Measurements from ENCODE around the gene ZNF408.

Gene ZNF408

GRCh38 chr11:46719543-46720218 lies 18.9 kb downstream of the ZNF408 start:
- Histone ChIP-seq H3K36me3 (ENCODE audit: insufficient read depth, low read length) (no peaks in the 10 kb centered on the region), H3K4me1 (ENCODE audit: control insufficient read depth, insufficient read depth, low read length) (peaks cover 13% of the 10 kb centered on the region), H3K9me3 (replicated peaks; ENCODE audit: low read length) (no peaks in the 10 kb centered on the region), H3K9ac (ENCODE audit: low read depth, low read length) (no peak overlapping the region), H3K27me3 (ENCODE audit: control insufficient read depth, insufficient read depth, low read length) (no peaks in the 10 kb centered on the region), H3K4me3 (ENCODE audit: low read length) (no peak overlapping the region), H3K4me2 (ENCODE audit: low read length) (no peak overlapping the region)

GRCh38 chr11:46721286-46721685 lies 20.5 kb downstream of the ZNF408 start:
- H3K9me3 ChIP-seq (replicated peaks; ENCODE audit: low read length): no peaks in the 10 kb centered on the region
- no peaks in the 10 kb centered on the region for H3K27me3 ChIP-seq (ENCODE audit: control insufficient read depth, insufficient read depth, low read length)
- H3K4me3 ChIP-seq (ENCODE audit: low read length): no peak overlapping the region
- H3K4me1 ChIP-seq (ENCODE audit: control insufficient read depth, insufficient read depth, low read length): peaks cover 8% of the 10 kb centered on the region
- H3K4me2 ChIP-seq (ENCODE audit: low read length): no peak overlapping the region
- no peaks in the 10 kb centered on the region for H3K36me3 ChIP-seq (ENCODE audit: insufficient read depth, low read length)
- no peak overlapping the region for H3K9ac ChIP-seq (ENCODE audit: low read depth, low read length)

- H3K9ac ChIP-seq (ENCODE audit: low read depth, low read length): no peak overlapping the region
- no peaks in the 10 kb centered on the region for H3K36me3 ChIP-seq (ENCODE audit: insufficient read depth, low read length)
- no peaks in the 10 kb centered on the region for H3K27me3 ChIP-seq (ENCODE audit: control insufficient read depth, insufficient read depth, low read length)
Measured at GRCh38 chr11:46722566-46723358, 21.9 kb downstream of the ZNF408 start.

GRCh38 chr11:46723359-46723680 lies 22.5 kb downstream of the ZNF408 start:
- no peak overlapping the region for H3K9ac ChIP-seq (ENCODE audit: low read depth, low read length)
- no peaks in the 10 kb centered on the region for H3K9me3 ChIP-seq (replicated peaks; ENCODE audit: low read length)
- H3K4me1 ChIP-seq (ENCODE audit: control insufficient read depth, insufficient read depth, low read length): peaks cover 3% of the 10 kb centered on the region
- H3K36me3 ChIP-seq (ENCODE audit: insufficient read depth, low read length): no peaks in the 10 kb centered on the region
- H3K4me2 ChIP-seq (ENCODE audit: low read length): no peak overlapping the region
- H3K4me3 ChIP-seq (ENCODE audit: low read length): no peak overlapping the region
- no peaks in the 10 kb centered on the region for H3K27me3 ChIP-seq (ENCODE audit: control insufficient read depth, insufficient read depth, low read length)

More at GRCh38 chr11:46722566-46723358, 21.9 kb downstream of the ZNF408 start:
- Histone ChIP-seq H3K4me2 (ENCODE audit: low read length) (no peak overlapping the region), H3K4me1 (ENCODE audit: control insufficient read depth, insufficient read depth, low read length) (peaks cover 8% of the 10 kb centered on the region), H3K4me3 (ENCODE audit: low read length) (no peak overlapping the region), H3K9me3 (replicated peaks; ENCODE audit: low read length) (no peaks in the 10 kb centered on the region)

GRCh38 chr11:46724088-46724487 lies 23.3 kb downstream of the ZNF408 start:
- H3K4me3 ChIP-seq (ENCODE audit: low read length): no peak overlapping the region
- no peaks in the 10 kb centered on the region for H3K36me3 ChIP-seq (ENCODE audit: insufficient read depth, low read length)
- no peak overlapping the region for H3K9ac ChIP-seq (ENCODE audit: low read depth, low read length)
- no peaks in the 10 kb centered on the region for H3K4me1 ChIP-seq (ENCODE audit: control insufficient read depth, insufficient read depth, low read length)
- no peak overlapping the region for H3K4me2 ChIP-seq (ENCODE audit: low read length)
- no peaks in the 10 kb centered on the region for H3K9me3 ChIP-seq (replicated peaks; ENCODE audit: low read length)
- H3K27me3 ChIP-seq (ENCODE audit: control insufficient read depth, insufficient read depth, low read length): no peaks in the 10 kb centered on the region

GRCh38 chr11:46725338-46726205 lies 24.7 kb downstream of the ZNF408 start:
- Histone ChIP-seq H3K9ac (ENCODE audit: low read depth, low read length) (no peak overlapping the region), H3K36me3 (ENCODE audit: insufficient read depth, low read length) (no peaks in the 10 kb centered on the region), H3K4me2 (ENCODE audit: low read length) (no peak overlapping the region), H3K9me3 (replicated peaks; ENCODE audit: low read length) (no peaks in the 10 kb centered on the region), H3K27me3 (ENCODE audit: control insufficient read depth, insufficient read depth, low read length) (no peaks in the 10 kb centered on the region), H3K4me3 (ENCODE audit: low read length) (no peak overlapping the region), H3K4me1 (ENCODE audit: control insufficient read depth, insufficient read depth, low read length) (no peaks in the 10 kb centered on the region)

- no peak overlapping the region for H3K4me3 ChIP-seq (ENCODE audit: low read length)
- H3K27me3 ChIP-seq (ENCODE audit: control insufficient read depth, insufficient read depth, low read length): no peaks in the 10 kb centered on the region
- no peaks in the 10 kb centered on the region for H3K9me3 ChIP-seq (replicated peaks; ENCODE audit: low read length)
- H3K36me3 ChIP-seq (ENCODE audit: insufficient read depth, low read length): no peaks in the 10 kb centered on the region
- no peaks in the 10 kb centered on the region for H3K4me1 ChIP-seq (ENCODE audit: control insufficient read depth, insufficient read depth, low read length)
- no peak overlapping the region for H3K4me2 ChIP-seq (ENCODE audit: low read length)
- H3K9ac ChIP-seq (ENCODE audit: low read depth, low read length): no peak overlapping the region
Measured at GRCh38 chr11:46726206-46726862, 25.5 kb downstream of the ZNF408 start.

GRCh38 chr11:46727952-46728658 lies 27.3 kb downstream of the ZNF408 start:
- H3K36me3 ChIP-seq (ENCODE audit: insufficient read depth, low read length): no peaks in the 10 kb centered on the region
- H3K4me3 ChIP-seq (ENCODE audit: low read length): no peak overlapping the region
- H3K4me2 ChIP-seq (ENCODE audit: low read length): no peak overlapping the region
- H3K4me1 ChIP-seq (ENCODE audit: control insufficient read depth, insufficient read depth, low read length): no peaks in the 10 kb centered on the region
- no peaks in the 10 kb centered on the region for H3K27me3 ChIP-seq (ENCODE audit: control insufficient read depth, insufficient read depth, low read length)
- no peaks in the 10 kb centered on the region for H3K9me3 ChIP-seq (replicated peaks; ENCODE audit: low read length)
- no peak overlapping the region for H3K9ac ChIP-seq (ENCODE audit: low read depth, low read length)

- H3K4me2 ChIP-seq (ENCODE audit: low read length): no peak overlapping the region
- H3K36me3 ChIP-seq (ENCODE audit: insufficient read depth, low read length): no peaks in the 10 kb centered on the region
- H3K9ac ChIP-seq (ENCODE audit: low read depth, low read length): no peak overlapping the region
- no peak overlapping the region for H3K4me3 ChIP-seq (ENCODE audit: low read length)
- no peaks in the 10 kb centered on the region for H3K9me3 ChIP-seq (replicated peaks; ENCODE audit: low read length)
- H3K4me1 ChIP-seq (ENCODE audit: control insufficient read depth, insufficient read depth, low read length): no peaks in the 10 kb centered on the region
- H3K27me3 ChIP-seq (ENCODE audit: control insufficient read depth, insufficient read depth, low read length): no peaks in the 10 kb centered on the region
Measured at GRCh38 chr11:46728659-46729040, 27.8 kb downstream of the ZNF408 start.

GRCh38 chr11:46729110-46730027 lies 28.5 kb downstream of the ZNF408 start:
- Histone ChIP-seq H3K4me3 (ENCODE audit: low read length) (no peak overlapping the region), H3K4me1 (ENCODE audit: control insufficient read depth, insufficient read depth, low read length) (no peaks in the 10 kb centered on the region), H3K9me3 (replicated peaks; ENCODE audit: low read length) (no peaks in the 10 kb centered on the region), H3K4me2 (ENCODE audit: low read length) (no peak overlapping the region), H3K9ac (ENCODE audit: low read depth, low read length) (no peak overlapping the region), H3K27me3 (ENCODE audit: control insufficient read depth, insufficient read depth, low read length) (no peaks in the 10 kb centered on the region), H3K36me3 (ENCODE audit: insufficient read depth, low read length) (no peaks in the 10 kb centered on the region)

All from skeletal muscle satellite cell (primary cell).